ENCODE results near the gene ZNRF1. TPM values are rescaled to one million over a fixed set of nuclear protein-coding genes. Genes with fewer than 3 reads are reported as not detected.
A peak's percentile ranks its signal among the peaks of the same experiment; 100 is the strongest.
"Not testable (repeated sequence)": the region's sequence is repeated elsewhere in the genome, so short reads cannot be mapped to it uniquely, and the experiment has no call there.

ZNRF1 gene
- total and polyA plus RNA-seq, 9 donors, result 15.2 to 47.0 (median 45.2) TPM

DNA sequence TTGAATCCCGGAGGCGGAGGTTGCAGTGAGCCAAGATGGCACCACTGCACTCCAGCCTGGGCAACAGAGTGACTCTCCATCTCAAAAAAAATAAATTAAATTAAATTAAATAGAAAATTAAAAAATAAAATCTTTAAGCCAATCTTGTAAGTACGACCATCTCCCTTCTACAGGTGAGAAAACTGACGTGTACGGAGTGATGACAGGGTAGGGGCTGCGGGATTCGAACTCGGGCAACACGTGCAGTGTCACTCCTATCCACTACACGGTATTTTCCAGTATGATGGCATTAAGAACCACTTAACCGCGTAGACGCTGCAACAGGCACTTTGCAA lies 14.7 kb upstream of the ZNRF1 start:
- Histone ChIP-seq H3K27ac (ENCODE audit: low read length) (no peak overlapping the region), H3K9me3 (replicated peaks; ENCODE audit: control insufficient read depth, low read depth, low read length) (no peaks in the 10 kb centered on the region), H3K27me3 (ENCODE audit: control insufficient read depth, insufficient read depth, low read length) (no peaks in the 10 kb centered on the region), H3K4me1 (ENCODE audit: control insufficient read depth, insufficient read depth, low read length) (peaks cover 9% of the 10 kb centered on the region), H3K36me3 (ENCODE audit: control insufficient read depth, insufficient read depth, low read length) (no peaks in the 10 kb centered on the region), H3K4me3 (ENCODE audit: low read length) (peak overlapping the region; percentile 78)
- 3% methylated on average over 5 of the region's 13 CpGs for WGBS (ENCODE audit: insufficient coverage)
- DNase-seq, result no peak

DNA sequence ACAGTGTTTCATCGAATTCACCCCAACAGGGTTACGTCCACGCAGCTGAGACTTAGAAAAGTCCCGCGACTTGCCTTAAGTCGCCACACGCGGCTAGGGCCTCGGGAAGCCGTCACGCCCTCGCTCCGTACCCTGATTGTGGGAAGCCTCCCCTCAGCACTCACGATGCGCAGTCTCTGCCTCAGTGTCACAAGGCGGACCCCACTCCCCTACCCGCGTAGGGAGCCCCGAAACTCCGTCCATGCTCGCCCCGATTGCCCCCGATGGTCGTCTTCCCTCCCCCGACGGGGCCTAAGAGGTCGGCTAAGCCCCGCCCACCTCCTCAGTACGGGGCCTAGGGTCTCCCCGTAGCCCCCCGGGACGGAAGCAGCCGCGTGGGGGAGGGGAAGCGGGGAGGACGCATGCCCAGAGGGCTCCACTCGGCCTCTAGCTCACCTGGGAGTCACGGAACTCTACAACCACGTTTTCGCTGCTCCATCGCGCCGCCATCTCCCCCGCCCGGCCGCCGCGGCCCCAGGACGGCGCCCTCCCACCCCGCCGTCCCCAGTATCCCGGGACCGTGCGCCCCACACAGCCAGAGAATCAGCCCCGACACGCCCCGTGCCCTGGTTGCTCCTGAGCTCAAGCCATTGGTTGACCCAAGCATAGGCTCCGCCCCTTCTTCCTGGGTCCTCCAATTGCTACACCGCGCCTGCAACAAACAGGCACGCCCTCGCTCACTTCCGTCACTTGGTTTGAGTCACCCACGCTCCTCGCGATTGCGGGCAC lies 14.1 kb upstream of the ZNRF1 start, which contains the start of gene WDR59:
Gene WDR59 (minus strand): TSS at position 595 of the 768 bp plus-strand sequence. CDS start 106 bp downstream, at position 489.
- Histone ChIP-seq H3K27me3 (ENCODE audit: control insufficient read depth, insufficient read depth, low read length) (no peaks in the 10 kb centered on the region), H3K4me1 (ENCODE audit: control insufficient read depth, insufficient read depth, low read length) (peaks cover 9% of the 10 kb centered on the region), H3K9me3 (replicated peaks; ENCODE audit: control insufficient read depth, low read depth, low read length) (no peaks in the 10 kb centered on the region), H3K4me3 (ENCODE audit: low read length) (peak within 1 kb of the TSS; percentile 78), H3K27ac (ENCODE audit: low read length) (peak within 1 kb of the TSS; percentile 5), H3K36me3 (ENCODE audit: control insufficient read depth, insufficient read depth, low read length) (no peaks in the 10 kb centered on the region)
- WGBS (ENCODE audit: insufficient coverage), result under 1% methylated on average over 52 of the region's 68 CpGs
- peak; percentile 100 for DNase-seq

DNA sequence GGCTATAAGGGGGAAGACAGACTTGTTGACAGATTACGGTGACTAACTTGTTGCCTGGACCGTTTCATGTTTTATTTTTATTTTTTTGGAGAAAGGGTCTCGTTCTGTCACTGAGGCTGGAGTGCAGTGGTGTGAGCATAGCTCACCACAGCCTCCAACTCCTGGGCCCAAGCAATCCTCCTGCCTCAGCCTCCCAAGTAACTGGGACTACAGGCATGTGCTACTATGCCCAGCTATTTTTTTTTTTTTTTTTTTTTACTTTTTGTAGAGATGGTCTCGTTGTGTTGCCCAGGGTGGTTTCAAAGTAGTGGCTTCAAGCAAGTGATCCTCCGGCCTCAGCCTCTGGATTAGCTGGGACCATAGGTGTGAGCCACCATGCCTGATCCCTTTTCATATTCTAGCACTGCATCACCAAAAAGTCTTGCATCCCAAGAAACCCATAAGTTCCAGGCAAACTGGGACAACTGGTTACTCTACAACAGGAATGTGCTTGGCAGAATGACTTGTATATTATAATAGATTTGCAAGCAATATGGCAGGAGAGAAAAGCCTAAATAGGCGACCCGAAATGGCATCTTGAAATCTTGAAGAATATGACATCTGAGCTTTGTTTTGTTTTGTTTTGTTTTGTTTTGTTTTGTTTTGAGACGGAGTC lies 11.7 kb upstream of the ZNRF1 start:
- WGBS (ENCODE audit: insufficient coverage), result 75% methylated on average over 1 of the region's 8 CpGs
- Histone ChIP-seq H3K4me3 (ENCODE audit: low read length) (no peak overlapping the region), H3K27me3 (ENCODE audit: control insufficient read depth, insufficient read depth, low read length) (no peaks in the 10 kb centered on the region), H3K4me1 (ENCODE audit: control insufficient read depth, insufficient read depth, low read length) (peaks cover 9% of the 10 kb centered on the region), H3K27ac (ENCODE audit: low read length) (no peak overlapping the region), H3K36me3 (ENCODE audit: control insufficient read depth, insufficient read depth, low read length) (no peaks in the 10 kb centered on the region), H3K9me3 (replicated peaks; ENCODE audit: control insufficient read depth, low read depth, low read length) (no peaks in the 10 kb centered on the region)
- DNase-seq, result no peak

DNA sequence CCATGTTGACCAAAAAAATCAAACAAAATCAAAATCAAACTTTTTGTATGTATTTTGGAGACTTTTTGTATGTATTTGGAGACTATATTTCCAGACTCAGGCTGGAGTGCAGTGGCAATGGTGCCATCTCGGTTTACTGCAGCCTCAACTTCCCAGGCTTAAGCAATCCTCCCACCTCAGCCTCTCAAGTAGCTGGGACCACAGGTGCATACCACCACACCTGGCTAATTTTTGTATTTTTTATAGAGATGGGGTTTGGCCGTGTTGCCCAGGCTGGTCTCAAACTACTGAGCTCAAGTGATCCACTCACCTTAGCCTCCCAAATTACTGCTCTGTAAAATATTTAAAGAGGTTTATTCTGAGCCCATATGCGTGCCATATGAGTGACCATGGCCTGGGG lies 9.0 kb upstream of the ZNRF1 start:
- not testable (repeated sequence) for H3K4me3 ChIP-seq (ENCODE audit: low read length); H3K36me3 ChIP-seq (ENCODE audit: control insufficient read depth, insufficient read depth, low read length)
- 63% methylated on average over 1 of the region's 3 CpGs for WGBS (ENCODE audit: insufficient coverage)

DNA sequence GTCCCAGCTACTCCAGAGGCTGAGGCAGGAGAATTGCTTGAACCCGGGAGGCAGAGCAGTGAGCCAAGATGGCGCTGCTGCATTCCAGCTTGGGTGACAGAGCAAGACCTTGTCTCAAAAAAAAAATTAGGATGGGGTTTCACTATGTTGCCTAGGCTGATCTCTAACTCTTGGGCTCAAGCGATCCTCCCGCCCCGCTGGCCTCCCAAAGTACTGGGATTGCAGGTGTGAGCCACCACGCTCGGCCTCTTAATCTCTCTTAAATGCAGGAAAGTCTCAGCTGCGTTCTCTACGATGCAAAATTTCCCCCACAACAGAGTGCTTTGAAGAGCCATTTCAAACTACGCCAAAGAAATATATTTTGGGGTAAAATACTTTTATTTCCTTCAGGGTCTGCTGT lies 8.0 kb upstream of the ZNRF1 start:
- Histone ChIP-seq H3K27me3 (ENCODE audit: control insufficient read depth, insufficient read depth, low read length) (no peaks in the 10 kb centered on the region), H3K27ac (ENCODE audit: low read length) (no peak overlapping the region), H3K9me3 (replicated peaks; ENCODE audit: control insufficient read depth, low read depth, low read length) (no peaks in the 10 kb centered on the region), H3K4me3 (ENCODE audit: low read length) (no peak overlapping the region), H3K36me3 (ENCODE audit: control insufficient read depth, insufficient read depth, low read length) (no peaks in the 10 kb centered on the region), H3K4me1 (ENCODE audit: control insufficient read depth, insufficient read depth, low read length) (no peaks in the 10 kb centered on the region)
- DNase-seq, result no peak
- 94% methylated on average over 7 of the region's 10 CpGs for WGBS (ENCODE audit: insufficient coverage)

More for the DNA sequence above, 9.0 kb upstream of the ZNRF1 start:
- not testable (repeated sequence) for DNase-seq; H3K4me1 ChIP-seq (ENCODE audit: control insufficient read depth, insufficient read depth, low read length); H3K27ac ChIP-seq (ENCODE audit: low read length); H3K9me3 ChIP-seq (replicated peaks; ENCODE audit: control insufficient read depth, low read depth, low read length); H3K27me3 ChIP-seq (ENCODE audit: control insufficient read depth, insufficient read depth, low read length)

DNA sequence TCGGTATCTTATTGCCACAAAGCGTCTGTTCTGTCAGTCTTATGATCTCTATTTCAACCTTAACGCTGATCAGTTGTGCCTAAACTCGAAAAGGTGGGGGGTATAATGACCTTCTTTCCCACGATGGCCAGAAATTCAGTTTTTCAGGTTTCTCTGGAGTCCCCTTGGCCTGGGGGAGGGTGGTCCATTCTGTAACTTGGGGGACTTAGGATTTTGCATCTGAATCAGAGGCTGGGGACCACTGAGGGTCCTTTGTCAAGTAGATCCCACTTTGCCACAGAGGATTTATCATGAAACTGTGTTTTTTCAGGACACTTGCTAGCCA lies 7.6 kb upstream of the ZNRF1 start:
- no peak overlapping the region for H3K4me3 ChIP-seq (ENCODE audit: low read length)
- no peaks in the 10 kb centered on the region for H3K36me3 ChIP-seq (ENCODE audit: control insufficient read depth, insufficient read depth, low read length)
- H3K4me1 ChIP-seq (ENCODE audit: control insufficient read depth, insufficient read depth, low read length), result no peaks in the 10 kb centered on the region
- H3K9me3 ChIP-seq (replicated peaks; ENCODE audit: control insufficient read depth, low read depth, low read length), result no peaks in the 10 kb centered on the region
- H3K27me3 ChIP-seq (ENCODE audit: control insufficient read depth, insufficient read depth, low read length), result no peaks in the 10 kb centered on the region
- no CpG with 5 or more reads among the region's 5 CpGs for WGBS (ENCODE audit: insufficient coverage)
- no peak overlapping the region for H3K27ac ChIP-seq (ENCODE audit: low read length)
- DNase-seq, result no peak

DNA sequence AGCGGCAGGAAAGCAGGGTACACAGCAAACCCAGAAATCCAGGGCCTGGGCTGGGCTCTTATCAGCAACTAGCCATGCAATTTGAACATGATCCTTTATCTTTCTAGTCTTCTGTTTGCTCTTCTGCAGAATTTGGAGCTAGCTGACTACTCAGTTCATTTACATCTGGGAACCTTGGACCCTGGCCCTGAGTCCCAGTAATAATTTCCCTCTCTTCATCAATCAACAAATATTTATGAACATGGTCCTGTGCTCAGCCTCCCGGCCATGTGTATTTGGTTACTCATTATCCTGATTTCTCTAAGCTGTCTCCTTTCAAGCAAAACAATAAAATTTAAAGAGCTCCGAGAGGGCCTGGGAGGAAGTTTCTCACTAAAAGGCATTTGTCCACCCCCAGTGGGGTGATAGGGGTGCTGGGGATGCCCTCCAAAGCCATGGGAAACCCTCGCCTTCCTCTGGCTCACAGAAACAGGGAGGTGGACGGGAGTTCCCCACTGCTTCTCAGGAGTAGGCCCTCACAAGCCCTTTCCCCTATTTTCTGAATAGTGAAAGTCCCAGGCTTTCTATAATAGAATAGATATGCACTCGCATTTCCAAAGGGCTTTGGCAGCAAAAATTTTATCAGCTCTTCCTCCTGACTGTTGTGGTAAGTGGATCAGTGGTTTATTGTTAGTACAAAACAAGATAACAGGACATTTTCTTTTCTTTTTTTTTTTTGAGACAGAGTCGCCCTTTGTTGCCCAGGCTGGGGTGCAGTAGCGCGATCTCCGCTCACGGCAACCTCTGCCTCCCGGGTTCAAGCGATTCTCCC lies 7.0 kb upstream of the ZNRF1 start:
- no peaks in the 10 kb centered on the region for H3K4me1 ChIP-seq (ENCODE audit: control insufficient read depth, insufficient read depth, low read length)
- DNase-seq, result no peak
- H3K36me3 ChIP-seq (ENCODE audit: control insufficient read depth, insufficient read depth, low read length), result no peaks in the 10 kb centered on the region
- H3K27ac ChIP-seq (ENCODE audit: low read length), result no peak overlapping the region
- H3K27me3 ChIP-seq (ENCODE audit: control insufficient read depth, insufficient read depth, low read length), result no peaks in the 10 kb centered on the region
- 86% methylated on average over 8 of the region's 13 CpGs for WGBS (ENCODE audit: insufficient coverage)
- no peaks in the 10 kb centered on the region for H3K9me3 ChIP-seq (replicated peaks; ENCODE audit: control insufficient read depth, low read depth, low read length)
- H3K4me3 ChIP-seq (ENCODE audit: low read length), result no peak overlapping the region

DNA sequence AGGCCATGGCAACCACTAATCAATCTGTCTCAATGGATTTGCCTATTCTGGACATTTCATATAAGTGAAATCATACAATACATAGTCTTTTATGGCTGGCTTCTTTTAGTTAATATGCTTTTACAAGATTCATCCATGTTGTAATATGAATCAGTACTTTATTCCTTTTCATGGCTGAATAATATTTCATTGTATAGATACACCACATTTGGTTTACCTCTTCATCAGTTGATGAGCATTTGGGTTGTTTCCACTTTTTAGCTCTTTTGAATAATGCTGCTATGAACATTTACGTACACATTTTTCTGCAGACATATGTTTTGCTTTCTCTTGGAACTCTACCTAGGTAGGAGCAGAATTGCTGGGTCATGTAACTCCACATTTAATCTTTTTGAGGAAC lies 2.8 kb upstream of the ZNRF1 start:
- Histone ChIP-seq H3K4me1 (ENCODE audit: control insufficient read depth, insufficient read depth, low read length) (peaks cover 14% of the 10 kb centered on the region), H3K9me3 (replicated peaks; ENCODE audit: control insufficient read depth, low read depth, low read length) (no peaks in the 10 kb centered on the region), H3K36me3 (ENCODE audit: control insufficient read depth, insufficient read depth, low read length) (no peaks in the 10 kb centered on the region), H3K27ac (ENCODE audit: low read length) (no peak overlapping the region), H3K27me3 (ENCODE audit: control insufficient read depth, insufficient read depth, low read length) (no peaks in the 10 kb centered on the region), H3K4me3 (ENCODE audit: low read length) (no peak overlapping the region)
- DNase-seq, result no peak
- WGBS (ENCODE audit: insufficient coverage), result 100% methylated on average over 1 of the region's 1 CpG

DNA sequence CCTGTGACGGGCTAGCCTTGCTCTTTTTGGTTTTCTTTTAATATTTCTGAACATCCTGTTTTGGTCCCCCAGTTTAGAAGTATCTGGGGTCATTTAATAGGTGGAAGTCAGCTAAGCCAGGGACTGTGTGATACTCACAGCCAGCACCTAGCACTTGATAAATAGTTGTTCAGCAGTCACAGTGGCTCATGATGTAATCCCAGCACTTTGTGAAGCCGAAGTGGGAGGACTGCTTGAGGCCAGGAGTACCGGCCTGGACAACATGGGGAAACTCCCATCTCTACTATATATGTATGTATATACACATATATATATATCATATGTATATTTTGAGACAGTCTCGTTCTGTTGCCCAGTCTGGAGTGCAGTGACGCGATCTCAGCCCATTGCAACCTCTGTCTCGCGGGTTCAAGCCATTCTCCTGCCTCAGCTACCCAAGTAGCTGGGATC lies 1.8 kb upstream of the ZNRF1 start:
- Histone ChIP-seq H3K9me3 (replicated peaks; ENCODE audit: control insufficient read depth, low read depth, low read length) (no peaks in the 10 kb centered on the region), H3K27ac (ENCODE audit: low read length) (no peak overlapping the region), H3K4me1 (ENCODE audit: control insufficient read depth, insufficient read depth, low read length) (peaks cover 18% of the 10 kb centered on the region), H3K4me3 (ENCODE audit: low read length) (no peak overlapping the region), H3K36me3 (ENCODE audit: control insufficient read depth, insufficient read depth, low read length) (no peaks in the 10 kb centered on the region), H3K27me3 (ENCODE audit: control insufficient read depth, insufficient read depth, low read length) (no peaks in the 10 kb centered on the region)
- DNase-seq, result no peak
- WGBS (ENCODE audit: insufficient coverage), result no CpG with 5 or more reads among the region's 8 CpGs

DNA sequence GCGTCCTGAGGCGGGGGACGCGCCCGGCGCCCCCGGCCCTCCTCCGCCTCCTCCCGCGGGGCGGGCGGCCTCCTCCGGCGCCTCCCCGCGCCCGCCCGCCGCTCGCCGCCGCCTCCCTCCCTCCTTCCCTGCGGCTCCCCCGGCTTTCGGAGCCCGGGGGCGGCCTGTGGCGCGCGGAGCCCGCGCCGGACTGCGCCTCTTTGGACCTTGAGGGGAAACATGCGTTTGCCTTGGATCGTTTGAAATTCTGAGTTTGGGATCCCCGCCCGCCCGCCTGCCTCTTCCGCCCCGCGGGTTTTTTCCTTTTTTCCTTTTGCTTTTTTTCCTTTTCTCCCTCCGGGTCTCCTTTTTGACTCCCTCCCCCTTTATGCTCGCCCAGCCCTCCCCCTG lies 390 bp downstream of the ZNRF1 start:
- H3K4me3 ChIP-seq (ENCODE audit: low read length), result peak overlapping the region; percentile 83
- peaks cover 24% of the 10 kb centered on the region for H3K4me1 ChIP-seq (ENCODE audit: control insufficient read depth, insufficient read depth, low read length)
- no peaks in the 10 kb centered on the region for H3K27me3 ChIP-seq (ENCODE audit: control insufficient read depth, insufficient read depth, low read length)
- peak overlapping the region; percentile 75 for H3K27ac ChIP-seq (ENCODE audit: low read length)
- H3K36me3 ChIP-seq (ENCODE audit: control insufficient read depth, insufficient read depth, low read length), result peaks cover 3% of the 10 kb centered on the region
- no peaks in the 10 kb centered on the region for H3K9me3 ChIP-seq (replicated peaks; ENCODE audit: control insufficient read depth, low read depth, low read length)
- DNase-seq, result peak; percentile 70
- under 1% methylated on average over 38 of the region's 44 CpGs for WGBS (ENCODE audit: insufficient coverage)

Measured in muscle of leg (tissue), 11 donors.